A673 (cell line): Measurements from ENCODE around the gene HPS1. TPM values are rescaled to one million over a fixed set of nuclear protein-coding genes. Genes with fewer than 3 reads are reported as not detected.

ENCODE experiments used
- BruUV-seq: library from RNA; stranded (reverse); fragments of 400-500 nt; replicated peaks from 2 replicates; lab custom pipeline; 2021; lab: Mats Ljungman, UMichigan
- CTCF ChIA-PET: fragments of 300-600 bp; sonication (Branson Sonifier 250); formaldehyde crosslinking; loops from one replicate; lab custom pipeline; 2022; ENCODE audit warnings: antibody characterized with exemption; lab: Charles Lee
- POLR2A ChIA-PET: fragments of 300-600 bp; sonication (Branson Sonifier 250); formaldehyde crosslinking; loops from one replicate; lab custom pipeline; 2022; ENCODE audit warnings: antibody characterized with exemption; ENCODE audit not compliant: low non-redundant PET; lab: Charles Lee
- DNase-seq: peaks from one replicate; pipeline ENCODE4 v3.0.0-alpha.2; 2015; ENCODE audit warnings: low spot score
- H3K27ac ChIP-seq: fragments of 200-600 bp; sonication (generic); 2 replicates; pipeline ENCODE4 v1.5.1; 2016; ENCODE audit warnings: mixed run types, low read depth, mild to moderate bottlenecking, mixed read lengths, antibody characterized with exemption, low read length; ENCODE audit not compliant: poor library complexity, severe bottlenecking
- H3K27me3 ChIP-seq: fragments of 200-600 bp; sonication (generic); replicated peaks from 2 replicates; pipeline ENCODE4 v1.6.1; 2017; ENCODE audit warnings: mixed run types, low read depth, mild to moderate bottlenecking, mixed read lengths, antibody characterized with exemption, low read length; ENCODE audit not compliant: insufficient read depth, poor library complexity
- H3K36me3 ChIP-seq: fragments of 200-600 bp; sonication (generic); 2 replicates; pipeline ENCODE4 v1.6.1; 2016; ENCODE audit warnings: mixed run types, mild to moderate bottlenecking, mixed read lengths, antibody characterized with exemption, low read length; ENCODE audit not compliant: insufficient read depth, poor library complexity, severe bottlenecking
- H3K4me1 ChIP-seq: fragments of 200-600 bp; sonication (generic); 2 replicates; pipeline ENCODE4 v1.6.1; 2017; ENCODE audit warnings: mixed run types, mild to moderate bottlenecking, mixed read lengths, antibody characterized with exemption, low read length; ENCODE audit not compliant: insufficient read depth, poor library complexity, severe bottlenecking
- H3K4me3 ChIP-seq: fragments of 200-600 bp; sonication (generic); 2 replicates; pipeline ENCODE4 v1.5.1; 2016; ENCODE audit warnings: low read depth, mixed run types, mild to moderate bottlenecking, mixed read lengths, low read length; ENCODE audit not compliant: poor library complexity, severe bottlenecking
- H3K9me3 ChIP-seq: fragments of 200-600 bp; sonication (generic); 2 replicates; pipeline ENCODE4 v1.6.1; 2016; ENCODE audit warnings: mixed run types, low read depth, mild to moderate bottlenecking, mixed read lengths, antibody characterized with exemption, low read length; ENCODE audit not compliant: poor library complexity, severe bottlenecking
- CTCF ChIP-seq: fragments of 300-800, 200-600 bp; sonication (generic); conservative IDR thresholded peaks from 2 replicates; pipeline ENCODE4 v1.5.1; 2017; ENCODE audit warnings: low read depth, mild to moderate bottlenecking, antibody characterized with exemption, low read length, moderate library complexity, mixed read lengths
- EZH2 ChIP-seq: fragments of 200-600 bp; sonication (generic); IDR thresholded peaks from 2 replicates; pipeline ENCODE4 v1.6.1; 2017; ENCODE audit warnings: borderline replicate concordance, low read depth, mild to moderate bottlenecking, mixed read lengths, antibody characterized with exemption, low read length; ENCODE audit not compliant: poor library complexity, severe bottlenecking
- intact Hi-C: fragments of 100-400 bp; cut with micrococcal nuclease; formaldehyde crosslinking; loops from one replicate; pipeline ENCODE4 v1.10.0; 2022; ENCODE audit not compliant: unreplicated experiment
- total RNA-seq: library from RNA; stranded (reverse); gene quantifications from 2 replicates; pipeline ENCODE4 v1.2.3, GENCODE V29; 2021

HPS1 gene
- total RNA-seq, 1 experiment from 2014 or later = 40.6 TPM

GRCh38 chr10:98415731-98416119, 31.0 kb downstream of the HPS1 start:
- Histone ChIP-seq H3K36me3 (no peaks in the 10 kb centered on the region), H3K27ac (peak overlapping the region; percentile 69), H3K9me3 (no peaks in the 10 kb centered on the region), H3K4me3 (no peak overlapping the region), H3K27me3 (no peaks in the 10 kb centered on the region), H3K4me1 (peaks cover 5% of the 10 kb centered on the region)
- BruUV-seq = no TSS peak
- intact Hi-C loops = no loop called here
- TF ChIP-seq CTCF (no peak), EZH2 (no peak)
- CTCF ChIA-PET = interaction anchor here (0.6 to 1.5 kb wide), 2 partner anchors 10 to 861 kb away, joined by 3 to 7 read pairs; no protein-coding TSS in a partner anchor
- POLR2A ChIA-PET = no interaction called here
- no peak for DNase-seq

GRCh38 chr10:98414932-98415730, 31.6 kb downstream of the HPS1 start, which contains the start of gene PYROXD2:
PYROXD2 (minus strand) TSS chr10:98415182; CDS start chr10:98415135, 47 bp downstream.
- ChIA-PET POLR2A (no interaction called here), CTCF (interaction anchor here (0.6 to 1.5 kb wide), 2 partner anchors 11 to 862 kb away, joined by 3 to 7 read pairs; no protein-coding TSS in a partner anchor)
- H3K36me3 ChIP-seq = no peaks in the 10 kb centered on the region
- peak within 1 kb of the TSS; percentile 69 for H3K27ac ChIP-seq
- DNase-seq = peak; percentile 95
- BruUV-seq = no TSS peak
- peaks cover 5% of the 10 kb centered on the region for H3K4me1 ChIP-seq
- TF ChIP-seq EZH2 = no peak
- no peak for TF ChIP-seq CTCF
- no peaks in the 10 kb centered on the region for H3K9me3 ChIP-seq
- H3K27me3 ChIP-seq = no peaks in the 10 kb centered on the region
- peak within 1 kb of the TSS; percentile 55 for H3K4me3 ChIP-seq
- intact Hi-C loops = no loop called here

- peak overlapping the region; percentile 55 for H3K4me3 ChIP-seq
- peak overlapping the region; percentile 69 for H3K27ac ChIP-seq
- TSS peak; percentile 35 for BruUV-seq
- ChIA-PET CTCF (interaction anchor here (1.5 kb wide), 1 partner anchor 11 kb away, joined by 7 read pairs; no protein-coding TSS in a partner anchor), POLR2A (no interaction called here)
- peaks cover 5% of the 10 kb centered on the region for H3K4me1 ChIP-seq
- TF ChIP-seq CTCF (no peak), EZH2 (no peak)
- intact Hi-C loops = no loop called here
- H3K27me3 ChIP-seq = no peaks in the 10 kb centered on the region
- no peaks in the 10 kb centered on the region for H3K36me3 ChIP-seq
- H3K9me3 ChIP-seq = no peaks in the 10 kb centered on the region
- no peak for DNase-seq
These were observed 32.2 kb downstream of the HPS1 start for GRCh38 chr10:98414578-98414931.
